ENCODE results near the gene RPUSD1. TPM values are rescaled to one million over a fixed set of nuclear protein-coding genes. Genes with fewer than 3 reads are reported as not detected.
"Not testable (repeated sequence)": the region's sequence is repeated elsewhere in the genome, so short reads cannot be mapped to it uniquely, and the experiment has no call there.

The RPUSD1 gene, protein sequence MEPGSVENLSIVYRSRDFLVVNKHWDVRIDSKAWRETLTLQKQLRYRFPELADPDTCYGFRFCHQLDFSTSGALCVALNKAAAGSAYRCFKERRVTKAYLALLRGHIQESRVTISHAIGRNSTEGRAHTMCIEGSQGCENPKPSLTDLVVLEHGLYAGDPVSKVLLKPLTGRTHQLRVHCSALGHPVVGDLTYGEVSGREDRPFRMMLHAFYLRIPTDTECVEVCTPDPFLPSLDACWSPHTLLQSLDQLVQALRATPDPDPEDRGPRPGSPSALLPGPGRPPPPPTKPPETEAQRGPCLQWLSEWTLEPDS
- 10 to 100 TPM in 3 of 4 donors, 1 to 10 TPM in 1; 8.5 to 16.5 (median 10.5) TPM for polyA plus RNA-seq (ENCODE audit: insufficient read length in 4 of 4)

DNA sequence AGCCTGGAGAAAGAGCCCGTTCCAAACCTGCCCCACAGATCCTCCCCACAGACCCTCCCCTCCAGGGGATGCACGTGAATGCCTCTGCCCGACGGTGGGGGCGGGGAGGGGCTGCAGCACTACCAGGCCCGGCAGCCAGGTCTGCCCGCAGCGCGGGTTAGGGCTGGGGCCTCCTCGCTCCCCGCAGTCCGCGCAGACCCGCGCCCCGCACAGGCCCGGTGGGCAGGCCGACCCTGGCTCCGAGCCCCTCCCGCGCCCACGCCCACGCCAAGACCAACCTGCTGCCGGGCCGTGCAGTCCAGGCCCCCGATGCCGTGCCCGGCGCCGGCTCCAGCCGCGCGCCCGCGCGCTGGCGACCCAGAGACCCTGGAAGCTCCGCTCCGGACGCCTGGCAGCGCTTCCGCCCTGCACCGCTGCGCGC, at the start of gene RPUSD1:
Gene RPUSD1 (minus strand): TSS at position 404 of the 421 bp plus-strand sequence. CDS start 644 bp downstream, outside the sequence.
- no peak for DNase-seq (ENCODE audit: low read depth in 4 of 4, low spot score in 3 of 4)

DNA sequence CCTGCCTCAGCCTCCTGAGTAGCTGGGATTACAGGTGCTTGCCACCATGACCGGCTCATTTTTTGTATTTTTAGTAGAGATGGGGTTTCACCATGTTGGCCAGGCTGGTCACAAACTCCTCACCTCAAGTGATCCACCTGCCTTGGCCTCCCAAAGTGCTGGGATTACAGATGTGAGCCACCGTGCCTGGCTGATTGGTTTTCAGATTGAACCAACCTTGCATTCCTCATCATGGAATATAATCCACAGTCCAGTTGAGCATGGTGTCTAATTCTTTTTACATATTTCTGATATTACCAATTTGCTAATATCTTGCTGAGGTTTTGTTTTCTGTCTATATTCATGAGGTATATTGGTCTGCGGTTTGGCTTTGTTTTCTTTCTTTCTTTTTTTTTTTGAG, 48.6 kb upstream of the RPUSD1 start:
- not testable (repeated sequence) for DNase-seq (ENCODE audit: low read depth in 4 of 4, low spot score in 3 of 4)

DNA sequence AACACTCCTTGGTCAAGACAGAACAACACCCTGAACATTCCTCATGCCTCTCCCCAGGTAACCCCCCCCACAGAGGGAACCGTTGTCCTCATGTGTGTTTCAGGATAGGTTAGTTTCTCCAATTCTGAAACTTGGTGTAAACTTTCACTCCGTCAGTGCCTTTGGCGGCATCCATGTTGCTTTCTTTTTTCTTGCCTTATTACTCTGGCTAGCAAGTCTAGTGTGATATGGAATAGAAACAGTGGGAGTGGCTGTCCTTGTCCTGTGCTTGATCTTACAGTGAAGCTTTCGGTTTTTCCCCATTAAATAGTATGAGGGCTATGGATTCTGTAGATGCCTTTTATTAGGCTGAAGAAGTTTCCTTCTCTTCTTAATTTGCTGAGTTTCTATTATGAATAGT, 48.0 kb upstream of the RPUSD1 start:
- DNase-seq (ENCODE audit: low read depth in 4 of 4, low spot score in 3 of 4), result no peak

DNA sequence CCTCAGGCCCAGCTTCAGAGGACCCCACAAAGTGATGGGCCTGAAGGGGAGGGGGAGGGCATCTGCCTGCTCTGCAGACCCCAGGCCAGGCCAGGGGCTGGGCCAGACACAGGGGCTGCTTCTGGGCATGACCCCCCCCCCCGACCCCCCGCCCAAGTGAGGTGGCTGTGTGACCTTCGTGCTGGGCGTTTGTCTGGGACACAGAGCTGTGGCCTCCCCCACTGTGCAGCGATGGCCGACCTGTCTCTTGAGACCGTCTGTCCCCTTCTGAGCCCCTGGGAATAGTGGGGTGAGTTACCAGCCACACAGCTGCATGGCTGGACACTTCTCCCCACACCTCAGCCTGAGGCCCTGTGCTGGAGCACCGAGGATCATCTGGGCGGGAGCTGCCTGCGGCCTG, 47.2 kb upstream of the RPUSD1 start:
- no peak for DNase-seq (ENCODE audit: low read depth in 4 of 4, low spot score in 3 of 4)

DNA sequence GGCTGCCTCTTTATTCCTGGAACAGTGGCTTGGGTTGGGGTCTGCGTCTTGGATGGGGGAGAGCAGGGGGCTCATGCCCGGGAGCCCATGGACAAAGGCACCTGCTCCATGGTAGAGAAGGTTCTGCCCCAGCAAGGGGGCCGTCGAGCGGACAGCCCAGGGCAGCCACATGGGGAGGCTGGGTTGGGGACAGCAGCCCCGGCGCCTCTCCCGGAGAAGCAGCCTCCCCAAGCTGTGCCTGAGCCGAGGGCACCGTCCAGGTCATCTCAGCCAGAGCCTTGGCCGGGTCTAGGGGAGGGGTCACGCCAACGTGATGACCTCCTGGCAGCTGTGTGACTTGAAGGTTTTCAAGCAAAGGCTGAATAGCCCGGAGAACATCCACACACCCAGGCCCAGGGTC, 45.2 kb upstream of the RPUSD1 start:
- DNase-seq (ENCODE audit: low read depth in 4 of 4, low spot score in 3 of 4), result no peak

DNA sequence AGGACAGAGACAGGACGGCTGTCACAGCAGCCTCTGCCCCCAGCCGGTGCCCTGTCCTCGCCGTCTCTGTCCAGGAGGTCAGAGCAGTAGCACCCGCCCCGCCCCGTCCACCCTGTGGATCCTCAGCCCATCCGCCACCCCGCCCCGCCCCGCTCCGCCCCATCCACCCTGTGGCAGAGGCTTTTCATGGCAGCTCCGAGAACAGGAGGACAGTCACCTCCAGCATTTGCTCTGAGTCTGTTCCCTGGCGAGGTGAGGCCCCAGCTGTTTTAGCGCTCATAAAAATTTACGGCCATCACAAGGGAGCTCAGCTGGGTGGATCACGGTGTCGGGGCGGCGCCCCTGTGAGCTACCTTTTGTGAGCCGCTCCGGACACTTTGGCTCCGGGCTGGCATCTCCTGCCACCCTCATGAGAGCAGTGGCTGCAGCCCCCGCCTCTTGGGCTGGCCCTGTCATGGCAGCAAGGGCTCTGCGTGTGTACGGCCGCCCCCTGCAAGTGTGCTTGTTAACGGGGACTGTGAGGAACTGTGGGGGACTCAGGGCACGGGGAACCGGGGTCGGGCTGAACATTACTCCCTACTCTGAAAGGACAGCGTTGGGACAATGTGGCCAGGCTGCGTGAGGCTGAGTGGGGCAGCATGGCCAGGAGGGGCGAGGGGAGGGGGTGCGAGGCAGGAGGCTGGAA, 44.6 kb upstream of the RPUSD1 start:
- no peak for DNase-seq (ENCODE audit: low read depth in 4 of 4, low spot score in 3 of 4)

DNA sequence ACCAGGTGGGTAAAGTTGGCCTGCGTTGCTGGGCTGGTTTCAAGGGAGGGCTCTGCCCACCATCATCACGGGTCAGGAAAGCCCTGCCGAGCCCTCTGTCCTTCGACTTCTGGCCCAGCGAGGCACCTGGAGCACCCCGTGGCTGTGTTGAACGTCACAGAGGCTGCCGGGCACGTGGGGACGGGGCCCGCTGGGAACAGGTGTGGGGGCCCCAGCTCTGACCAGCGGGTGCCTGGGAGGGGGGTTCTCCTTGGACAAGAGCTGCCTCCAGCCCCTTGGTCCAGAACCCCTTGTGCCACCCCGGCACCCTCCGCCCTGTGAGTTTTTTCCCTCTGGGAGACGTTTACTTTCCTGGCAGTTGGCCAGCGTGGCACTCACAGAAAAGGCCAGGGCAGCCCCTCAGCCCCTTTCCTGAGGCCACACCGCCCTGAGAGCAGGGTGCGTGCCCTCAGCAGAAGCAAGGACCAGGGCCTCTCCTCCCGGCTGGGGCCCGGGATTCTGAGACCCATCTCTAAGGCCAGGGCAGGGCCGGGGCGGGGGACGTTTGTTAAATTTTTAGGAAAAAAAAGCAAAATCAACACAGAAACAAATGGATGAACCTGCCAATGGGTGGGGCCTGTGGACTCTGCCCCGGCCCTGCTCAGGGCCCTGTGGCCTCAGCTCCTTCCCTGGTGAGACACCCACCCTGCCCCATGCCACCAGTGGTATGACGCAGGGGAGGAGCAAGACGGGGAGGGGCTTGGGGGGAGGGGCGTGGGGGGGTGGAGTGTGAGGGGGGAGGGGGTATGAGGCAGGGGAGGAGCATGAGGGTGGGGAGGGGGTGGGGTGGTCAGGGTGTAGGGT, 43.6 kb upstream of the RPUSD1 start:
- no peak for DNase-seq (ENCODE audit: low read depth in 4 of 4, low spot score in 3 of 4)

DNA sequence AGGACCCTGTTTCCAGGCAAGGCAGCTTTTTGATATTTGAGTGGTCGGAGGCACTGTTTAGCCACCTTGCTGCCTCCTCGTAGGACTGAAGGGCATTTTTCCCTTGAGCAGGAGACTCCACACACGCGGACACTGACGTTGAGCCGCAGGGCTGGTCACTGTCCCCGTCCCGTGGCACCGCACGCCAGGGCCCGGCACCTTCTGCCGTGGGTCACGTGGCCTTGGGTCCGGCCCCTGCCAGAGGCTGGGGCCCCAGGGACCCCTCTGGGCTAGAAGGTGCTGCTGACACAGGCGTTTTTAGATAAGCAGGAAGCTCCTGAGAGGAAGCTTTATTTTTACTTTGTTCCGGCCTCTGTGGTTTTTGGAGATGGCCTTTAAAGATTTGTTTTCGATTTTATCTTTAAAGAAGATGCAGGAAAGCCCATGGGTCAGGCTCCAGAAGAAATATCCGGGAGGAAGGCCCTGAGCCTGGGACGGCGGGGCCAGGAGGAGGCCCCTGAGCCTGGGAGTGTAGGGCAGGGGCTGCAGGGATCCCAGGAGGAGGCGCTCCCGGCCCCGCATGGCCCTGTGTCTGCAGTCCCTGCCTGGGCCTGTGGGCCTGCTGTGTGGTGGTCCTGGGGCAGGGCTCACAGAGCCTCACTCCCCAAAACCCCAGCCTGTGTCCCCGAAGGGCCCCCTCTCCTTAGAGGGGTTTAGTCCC, 42.8 kb upstream of the RPUSD1 start:
- DNase-seq (ENCODE audit: low read depth in 4 of 4, low spot score in 3 of 4), result no peak

DNA sequence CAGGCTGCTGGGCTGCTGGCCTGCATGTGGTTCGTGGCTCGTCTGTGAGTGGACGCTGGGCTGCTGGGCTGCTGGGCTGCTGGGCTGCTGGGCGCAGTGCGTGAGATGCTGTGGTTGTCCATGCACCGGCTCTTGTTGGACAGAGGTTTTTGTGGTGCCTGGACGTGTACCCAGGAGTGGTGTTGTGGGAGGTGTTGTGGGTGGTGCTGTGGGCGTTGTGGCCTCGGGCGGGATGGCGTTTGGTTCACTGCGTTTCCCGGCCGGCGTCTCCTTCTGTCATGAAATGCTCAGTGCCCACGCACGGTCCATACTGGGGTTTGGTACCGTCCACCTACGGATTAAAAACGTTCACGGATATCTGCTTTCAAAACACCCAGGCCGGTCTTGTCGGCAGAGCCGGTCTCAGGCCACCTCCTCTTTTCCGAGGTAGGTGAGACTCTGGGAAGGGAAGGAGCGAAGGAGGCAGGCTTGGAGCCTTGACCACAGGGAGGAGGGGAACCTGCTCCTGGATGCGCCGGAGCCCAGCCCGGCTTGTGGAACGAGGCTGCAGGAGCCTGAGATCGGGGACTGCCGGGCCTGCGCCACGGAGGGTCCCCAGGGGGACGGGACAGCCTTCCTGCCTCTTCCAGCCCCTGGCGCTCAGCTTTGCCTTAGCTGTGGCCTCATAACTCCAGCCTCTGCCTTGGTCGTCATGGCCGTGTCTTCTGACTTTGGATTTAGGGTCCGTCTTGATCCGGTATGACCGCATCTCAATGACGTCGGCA, 42.1 kb upstream of the RPUSD1 start:
- no peak for DNase-seq (ENCODE audit: low read depth in 4 of 4, low spot score in 3 of 4)

DNA sequence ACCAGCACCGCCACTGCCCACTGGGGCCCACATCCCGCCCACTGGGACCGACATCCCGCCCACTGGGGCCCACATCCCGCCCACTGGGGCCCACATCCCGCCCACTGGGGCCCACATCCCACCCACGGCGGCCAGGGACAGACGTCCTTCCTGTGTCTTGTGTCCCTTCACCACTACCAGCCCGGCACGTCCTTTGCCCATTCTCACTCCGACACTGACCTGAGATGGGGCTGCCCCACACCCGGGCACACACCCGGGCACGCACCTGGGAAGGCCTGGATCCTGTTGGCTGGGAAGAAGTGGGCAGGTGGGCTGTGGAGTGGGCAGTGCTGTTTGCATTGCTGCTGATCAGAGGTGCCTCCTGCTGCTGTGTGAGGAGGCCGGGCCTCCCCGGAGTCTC, 40.7 kb upstream of the RPUSD1 start:
- no peak for DNase-seq (ENCODE audit: low read depth in 4 of 4, low spot score in 3 of 4)

DNA sequence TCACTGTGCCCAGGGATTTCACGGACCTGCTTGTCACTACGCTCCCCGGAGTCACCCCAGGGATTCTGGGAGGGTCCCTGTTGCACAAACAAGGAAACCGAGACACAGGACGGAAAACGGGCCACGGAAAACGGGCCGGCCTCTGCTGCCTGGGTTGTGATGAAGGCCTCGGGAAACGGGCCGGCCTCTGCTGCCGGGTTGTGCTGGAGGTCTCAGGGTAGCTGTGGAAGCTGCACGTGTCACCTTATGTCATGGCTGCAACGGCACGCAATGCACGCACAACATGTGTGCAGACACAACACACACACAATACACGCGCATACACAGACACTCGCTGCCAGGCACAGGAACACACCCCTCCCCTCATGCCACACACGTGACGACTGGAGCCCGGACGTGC, 39.3 kb upstream of the RPUSD1 start:
- no peak for DNase-seq (ENCODE audit: low read depth in 4 of 4, low spot score in 3 of 4)

DNA sequence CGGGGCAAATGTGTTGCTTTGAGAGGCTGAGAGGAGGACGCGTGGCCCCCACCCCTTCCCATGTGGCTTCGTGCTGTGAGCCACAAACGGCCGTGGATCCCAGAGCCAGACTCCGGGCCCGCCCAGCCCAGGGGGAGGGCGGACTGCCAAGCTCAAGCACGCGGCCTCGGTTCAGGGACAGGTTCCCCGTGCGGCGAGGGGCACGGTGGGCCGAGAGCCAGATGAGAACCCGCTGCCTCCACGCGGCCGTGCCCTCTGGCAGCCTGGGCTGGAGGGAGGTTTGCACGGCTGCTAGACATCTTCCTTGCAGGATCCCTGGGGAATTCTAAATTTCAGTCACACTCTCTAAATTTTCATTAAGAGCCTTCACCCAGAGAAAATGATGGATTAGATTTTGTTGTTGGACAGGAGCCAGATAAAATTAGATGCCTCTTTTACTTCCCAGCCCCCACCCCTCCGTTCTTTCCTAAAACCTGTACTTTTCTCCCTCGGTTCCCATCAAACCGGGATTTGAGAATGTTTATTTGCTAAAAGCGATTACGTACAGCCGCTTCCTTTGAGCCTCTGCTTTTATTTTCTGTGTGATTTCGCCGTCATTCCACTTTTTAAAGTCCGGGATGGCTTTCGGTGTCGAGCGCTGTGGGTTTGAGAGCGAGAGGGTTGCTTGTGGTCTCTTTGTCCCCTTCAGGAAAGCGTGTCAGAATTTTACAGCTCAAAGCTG, 37.3 kb upstream of the RPUSD1 start:
- DNase-seq (ENCODE audit: low read depth in 4 of 4, low spot score in 3 of 4), result no peak

DNA sequence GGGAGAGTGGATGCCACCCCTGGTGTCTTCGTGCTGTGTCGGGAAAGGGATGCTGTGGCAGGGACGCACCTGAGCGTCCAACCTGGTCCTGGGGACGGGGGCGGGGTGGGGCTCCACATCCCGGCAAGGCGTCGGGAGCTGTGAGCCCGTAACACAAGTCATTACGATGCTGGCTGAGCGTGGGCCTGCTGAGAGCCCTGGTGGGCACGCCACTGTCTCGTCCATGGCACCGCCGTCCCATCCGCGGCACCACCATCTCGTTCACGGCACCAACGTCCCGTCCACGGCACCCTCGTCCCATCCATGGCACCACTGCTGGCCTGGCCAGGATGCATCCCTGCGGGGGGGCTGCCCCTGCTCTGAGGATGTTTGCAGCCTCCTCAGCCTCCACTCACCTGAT, 36.4 kb upstream of the RPUSD1 start:
- no peak for DNase-seq (ENCODE audit: low read depth in 4 of 4, low spot score in 3 of 4)

DNA sequence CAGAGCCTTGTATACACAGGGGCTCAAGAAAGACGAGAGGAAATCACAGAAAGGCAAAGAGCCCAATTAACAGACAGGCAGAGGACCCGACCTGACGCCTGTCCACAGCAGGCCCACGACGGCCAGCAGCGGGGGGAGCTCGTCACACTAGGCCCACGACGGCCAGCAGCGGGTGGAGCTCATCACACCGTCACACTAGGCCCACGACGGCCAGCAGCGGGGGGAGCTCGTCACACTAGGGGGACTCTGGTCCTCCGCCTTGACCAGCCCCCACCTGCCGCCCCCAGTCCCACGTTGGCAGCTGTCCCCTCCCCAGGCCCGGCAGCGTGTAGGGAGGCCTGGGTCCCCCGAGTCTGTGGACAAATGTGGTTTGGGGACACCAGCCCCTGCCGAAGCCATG, 36.0 kb upstream of the RPUSD1 start:
- no peak for DNase-seq (ENCODE audit: low read depth in 4 of 4, low spot score in 3 of 4)

DNA sequence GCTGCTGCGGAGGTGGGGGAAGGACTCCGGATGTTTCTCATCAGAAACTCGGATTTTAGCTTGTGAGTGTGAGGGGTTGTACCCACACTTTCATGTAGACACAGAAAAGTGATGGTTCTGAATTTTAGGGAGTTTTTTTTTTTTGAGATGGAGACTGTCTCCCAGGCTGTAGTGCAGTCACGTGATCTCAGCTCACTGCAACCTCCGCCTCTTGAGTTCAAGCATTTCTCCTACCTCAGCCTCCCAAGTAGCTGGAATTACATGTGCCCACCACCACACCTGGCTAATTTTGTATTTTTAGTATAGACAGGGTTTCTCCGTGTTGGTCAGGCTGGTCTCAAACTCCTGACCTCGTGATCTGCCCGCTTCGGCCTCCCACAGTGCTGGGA, 34.7 kb upstream of the RPUSD1 start:
- no peak for DNase-seq (ENCODE audit: low read depth in 4 of 4, low spot score in 3 of 4)

DNA sequence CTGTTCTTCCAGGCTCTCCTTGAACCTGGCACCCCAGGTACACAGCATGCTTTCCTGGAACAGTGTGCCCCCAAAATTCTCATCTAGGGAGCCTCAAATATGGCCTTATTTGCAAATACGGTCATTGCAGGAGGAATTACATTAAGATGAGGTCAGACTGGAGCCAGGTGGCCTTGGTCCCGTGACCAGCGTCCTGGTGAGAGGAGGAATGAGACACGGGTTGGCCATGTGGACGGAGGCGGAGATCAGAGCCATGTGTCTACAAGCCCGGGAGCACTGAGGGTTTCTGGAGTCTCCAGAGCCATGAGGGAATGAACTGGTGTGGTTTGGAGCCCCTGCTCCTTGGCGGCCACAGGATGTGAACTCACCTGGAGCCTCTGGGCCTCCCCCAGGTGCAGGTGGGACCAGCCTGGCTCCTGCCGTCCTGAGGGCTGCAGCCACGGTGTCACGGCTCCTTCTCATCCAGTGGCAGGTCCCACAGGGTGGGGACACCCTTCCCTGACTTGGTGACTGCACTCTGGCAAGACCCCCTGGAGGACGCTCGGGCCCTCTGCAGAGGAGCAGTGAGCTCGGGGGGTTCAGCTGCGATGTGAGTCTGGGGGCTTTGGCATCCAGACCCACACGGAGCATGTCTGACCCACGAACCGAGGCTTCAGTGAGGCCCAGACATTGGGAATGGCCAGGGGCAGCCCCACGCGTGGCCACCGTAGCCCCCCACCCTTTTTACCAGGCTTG, 34.2 kb upstream of the RPUSD1 start:
- no peak for DNase-seq (ENCODE audit: low read depth in 4 of 4, low spot score in 3 of 4)

DNA sequence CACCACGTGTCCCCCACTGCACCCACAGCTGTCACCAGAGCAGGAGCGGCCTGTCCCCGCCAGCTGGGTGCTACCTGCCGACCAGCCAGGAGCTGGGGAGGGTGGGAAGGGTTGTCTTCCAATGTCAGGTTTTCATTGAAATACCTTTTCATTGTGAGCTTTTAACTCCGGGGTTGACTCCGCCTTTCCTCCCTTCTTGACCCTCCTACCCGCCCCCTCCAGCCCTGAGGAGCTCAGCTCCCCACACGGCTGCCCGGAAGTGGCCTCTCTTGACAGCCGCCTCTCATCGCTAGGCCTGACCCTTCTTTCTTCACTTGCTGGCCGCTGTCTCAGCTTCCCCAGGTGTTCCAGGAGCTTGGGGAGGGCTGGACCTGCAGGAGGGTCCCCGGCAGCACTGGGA, 33.6 kb upstream of the RPUSD1 start:
- DNase-seq (ENCODE audit: low read depth in 4 of 4, low spot score in 3 of 4), result no peak

DNA sequence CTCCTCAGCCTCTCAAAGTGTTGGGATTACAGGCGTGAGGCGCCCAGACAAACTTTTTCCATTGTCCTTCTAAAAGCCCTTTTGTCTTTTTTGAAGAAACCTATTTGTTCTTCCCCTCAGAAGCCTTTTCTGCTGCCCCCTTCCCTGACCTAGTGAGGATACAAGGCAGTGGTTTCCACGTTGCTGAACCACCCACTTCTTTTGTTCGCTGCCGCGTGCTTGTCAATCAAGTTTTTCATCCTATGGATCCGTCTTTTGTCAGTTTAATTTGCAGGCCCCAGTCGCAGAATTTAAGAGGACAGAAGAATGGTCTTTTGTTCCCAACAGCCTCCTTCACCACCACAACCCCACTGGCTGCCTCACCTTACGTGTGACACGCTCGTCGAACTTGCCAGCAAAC, 32.6 kb upstream of the RPUSD1 start:
- no peak for DNase-seq (ENCODE audit: low read depth in 4 of 4, low spot score in 3 of 4)

DNA sequence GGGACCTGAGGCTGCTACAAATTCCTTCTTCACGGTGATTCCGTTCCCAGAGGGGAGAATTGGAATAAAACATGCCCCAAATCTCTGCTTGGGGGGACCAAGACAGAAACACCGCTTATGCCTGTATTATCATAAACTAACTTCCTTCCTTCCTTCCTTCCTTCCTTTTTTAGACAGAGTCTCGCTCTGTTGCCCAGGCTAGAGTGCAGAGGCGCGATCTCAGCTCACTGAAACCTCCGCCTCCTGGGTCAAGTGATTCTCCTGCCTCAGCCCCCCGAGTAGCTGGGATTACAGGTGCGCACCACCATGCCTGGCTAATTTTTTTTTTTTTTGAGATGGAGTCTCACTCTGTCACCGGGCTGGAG, 31.8 kb upstream of the RPUSD1 start:
- not testable (repeated sequence) for DNase-seq (ENCODE audit: low read depth in 4 of 4, low spot score in 3 of 4)
